HepG2 (cell line): Measurements from ENCODE around the gene TRAIP. TPM values are rescaled to one million over a fixed set of nuclear protein-coding genes. Genes with fewer than 3 reads are reported as not detected.

Experiments used
- DRAP1 ChIP-seq: IDR thresholded peaks from 2 replicates; pipeline ENCODE4 v1.6.1; 2016; ENCODE audit warnings: missing genetic modification reagents, missing compliant biosample characterization
- ETV5 ChIP-seq: IDR thresholded peaks from 2 replicates; pipeline ENCODE4 v1.6.1; 2018; ENCODE audit warnings: missing biosample characterization, missing genetic modification reagents, inconsistent platforms, borderline replicate concordance
- HNRNPL ChIP-seq: fragments of 200-400 bp; formaldehyde crosslinking; IDR thresholded peaks from 2 replicates; pipeline ENCODE4 v1.6.1; 2017; ENCODE audit warnings: mild to moderate bottlenecking, low read depth, low read length
- MAF1 ChIP-seq: sonication (generic); formaldehyde crosslinking; IDR thresholded peaks from 2 replicates; pipeline ENCODE4 v1.5.0; 2020; ENCODE audit warnings: missing genetic modification reagents, borderline replicate concordance
- MTA3 ChIP-seq: sonication (generic); formaldehyde crosslinking; IDR thresholded peaks from 2 replicates; pipeline ENCODE4 v1.4.0; 2020; ENCODE audit warnings: missing genetic modification reagents
- MYC ChIP-seq: sonication (generic); formaldehyde crosslinking; IDR thresholded peaks from 2 replicates; pipeline ENCODE4 v1.9.0; 2021; ENCODE audit warnings: missing genetic modification reagents, borderline replicate concordance
- RNF219 ChIP-seq: sonication (generic); formaldehyde crosslinking; IDR thresholded peaks from 2 replicates; pipeline ENCODE4 v1.5.0; 2020; ENCODE audit warnings: mild to moderate bottlenecking, missing genetic modification reagents
- SP140L ChIP-seq: sonication (generic); formaldehyde crosslinking; IDR thresholded peaks from 2 replicates; pipeline ENCODE4 v1.4.0; 2020; ENCODE audit warnings: missing genetic modification reagents, borderline replicate concordance
- THAP8 ChIP-seq: sonication (generic); formaldehyde crosslinking; IDR thresholded peaks from 2 replicates; pipeline ENCODE4 v1.5.1; 2020; ENCODE audit warnings: missing genetic modification reagents, mild to moderate bottlenecking, borderline replicate concordance
- ZNF12 ChIP-seq: sonication (generic); formaldehyde crosslinking; IDR thresholded peaks from 2 replicates; pipeline ENCODE4 v1.5.0; 2020; ENCODE audit warnings: missing genetic modification reagents
- ZNF205 ChIP-seq: IDR thresholded peaks from 2 replicates; pipeline ENCODE4 v1.6.1; 2018; ENCODE audit warnings: missing biosample characterization, missing genetic modification reagents
- ZZZ3 ChIP-seq: sonication (generic); formaldehyde crosslinking; IDR thresholded peaks from 2 replicates; pipeline ENCODE4 v1.4.0; 2020; ENCODE audit warnings: missing genetic modification reagents, mild to moderate bottlenecking, borderline replicate concordance
- polyA plus RNA-seq, 8 experiments: library from polyadenylated mRNA; depleted of rRNA in 3 of 8; stranded (reverse) in 7 of 8; unstranded in 1 of 8; fragments of >200 nt; fragmentation: Illumina TruSeq in 4 of 8; extraction: Trizol in 4 of 8; gene quantifications; 2 replicates each; pipeline versions ENCODE4 v1.2.1 to v1.2.3, GENCODE V29; 2011 to 2016; ENCODE audit warnings: low read depth in 4 of 8, missing spikeins in 1 of 8, mixed read lengths in 1 of 8; ENCODE audit not compliant: insufficient read depth in 1 of 8
- total RNA-seq, 5 experiments: library from RNA; depleted of rRNA; stranded (reverse); fragments of >200 nt; fragmentation: Illumina TruSeq; extraction: Trizol; gene quantifications; 2 replicates each; pipeline ENCODE4 v1.2.3, GENCODE V29; 2016; ENCODE audit warnings: low read depth in 1 of 5
- TF ChIP-seq, protein P1 (sequence below): sonication (generic); formaldehyde crosslinking; IDR thresholded peaks from 2 replicates; pipeline ENCODE4 v1.5.1; 2020; ENCODE audit warnings: mild to moderate bottlenecking, missing genetic modification reagents, moderate library complexity
- TF ChIP-seq, protein P2 (sequence below): sonication (generic); formaldehyde crosslinking; IDR thresholded peaks from 2 replicates; pipeline ENCODE4 v1.4.0; 2020; ENCODE audit warnings: missing genetic modification reagents

TRAIP gene
- total and polyA plus RNA-seq, 2 of the 13 experiments (the other 11 are each of a cell fraction or from before 2014, with no cell fraction given) = 13.9 to 23.9 TPM

DNA sequence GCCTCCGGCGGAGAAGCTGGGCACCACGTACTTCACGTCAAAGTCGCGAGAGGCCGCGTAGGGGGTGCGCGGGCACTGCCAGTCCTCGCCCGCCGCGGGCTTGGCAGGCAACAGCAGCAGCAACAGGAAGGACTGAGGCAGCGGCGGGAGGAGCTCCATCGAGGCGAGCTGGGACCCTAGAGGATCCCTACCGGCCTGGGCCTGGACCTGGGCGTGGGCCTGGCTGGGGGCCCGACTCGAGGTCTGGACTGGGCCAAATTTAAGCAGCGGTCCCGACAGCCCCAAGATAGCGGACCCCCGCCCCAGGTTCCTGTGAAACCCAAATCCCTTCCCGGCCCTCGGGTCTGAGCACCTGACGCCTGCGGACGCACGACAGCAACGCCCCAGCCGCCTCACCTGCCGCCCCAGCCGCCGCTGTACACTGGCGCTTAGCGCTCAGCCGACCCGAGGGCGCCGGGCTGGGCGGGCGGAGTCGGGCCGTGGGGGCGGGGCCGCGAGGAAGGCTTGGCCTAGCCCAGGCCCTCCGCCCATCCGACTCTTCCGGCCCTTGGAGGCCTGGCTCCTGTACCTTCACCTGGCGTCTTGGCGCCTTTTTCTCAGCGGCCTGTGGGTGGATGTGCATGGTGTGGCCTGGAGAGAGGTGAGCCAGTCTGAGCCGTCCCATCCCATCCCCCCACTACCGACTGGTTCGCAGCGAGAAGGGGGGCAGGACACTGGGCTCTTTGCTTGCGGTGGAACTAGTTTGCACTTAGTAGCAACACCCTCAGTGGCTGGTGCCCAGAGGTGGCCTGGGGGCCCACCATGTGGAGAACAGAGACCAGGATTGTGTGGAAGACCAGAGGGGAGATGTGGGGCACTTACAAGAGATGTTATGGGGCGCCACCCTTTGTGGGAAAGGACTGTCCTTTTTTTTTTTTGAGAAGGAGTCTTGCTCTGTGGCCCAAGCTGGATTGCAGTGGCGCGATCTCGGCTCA lies 47.4 kb upstream of the TRAIP start, which contains the start of gene MST1R (continued):
- TF ChIP-seq SP140L (no peak), MYC (CRISPR knock-in tag) (peak; percentile 27; the same call in 1 of the 2 replicates), DRAP1 (CRISPR knock-in tag) (0 out of 2 replicates have a peak, but pooled peaks have one; percentile 14), ZNF12 (CRISPR knock-in tag) (no peak), THAP8 (0 out of 2 replicates have a peak, but pooled peaks have one; percentile 49), HNRNPL (peak; percentile 88), ETV5 (CRISPR knock-in tag) (peak; percentile 59; the same call in 1 of the 2 replicates), RNF219 (CRISPR knock-in tag) (no peak), MTA3 (no peak), ZNF205 (0 out of 2 replicates have a peak, but pooled peaks have one; percentile 28), ZZZ3 (CRISPR knock-in tag) (no peak), MAF1 (no peak)
- TF ChIP-seq, protein P1, sequence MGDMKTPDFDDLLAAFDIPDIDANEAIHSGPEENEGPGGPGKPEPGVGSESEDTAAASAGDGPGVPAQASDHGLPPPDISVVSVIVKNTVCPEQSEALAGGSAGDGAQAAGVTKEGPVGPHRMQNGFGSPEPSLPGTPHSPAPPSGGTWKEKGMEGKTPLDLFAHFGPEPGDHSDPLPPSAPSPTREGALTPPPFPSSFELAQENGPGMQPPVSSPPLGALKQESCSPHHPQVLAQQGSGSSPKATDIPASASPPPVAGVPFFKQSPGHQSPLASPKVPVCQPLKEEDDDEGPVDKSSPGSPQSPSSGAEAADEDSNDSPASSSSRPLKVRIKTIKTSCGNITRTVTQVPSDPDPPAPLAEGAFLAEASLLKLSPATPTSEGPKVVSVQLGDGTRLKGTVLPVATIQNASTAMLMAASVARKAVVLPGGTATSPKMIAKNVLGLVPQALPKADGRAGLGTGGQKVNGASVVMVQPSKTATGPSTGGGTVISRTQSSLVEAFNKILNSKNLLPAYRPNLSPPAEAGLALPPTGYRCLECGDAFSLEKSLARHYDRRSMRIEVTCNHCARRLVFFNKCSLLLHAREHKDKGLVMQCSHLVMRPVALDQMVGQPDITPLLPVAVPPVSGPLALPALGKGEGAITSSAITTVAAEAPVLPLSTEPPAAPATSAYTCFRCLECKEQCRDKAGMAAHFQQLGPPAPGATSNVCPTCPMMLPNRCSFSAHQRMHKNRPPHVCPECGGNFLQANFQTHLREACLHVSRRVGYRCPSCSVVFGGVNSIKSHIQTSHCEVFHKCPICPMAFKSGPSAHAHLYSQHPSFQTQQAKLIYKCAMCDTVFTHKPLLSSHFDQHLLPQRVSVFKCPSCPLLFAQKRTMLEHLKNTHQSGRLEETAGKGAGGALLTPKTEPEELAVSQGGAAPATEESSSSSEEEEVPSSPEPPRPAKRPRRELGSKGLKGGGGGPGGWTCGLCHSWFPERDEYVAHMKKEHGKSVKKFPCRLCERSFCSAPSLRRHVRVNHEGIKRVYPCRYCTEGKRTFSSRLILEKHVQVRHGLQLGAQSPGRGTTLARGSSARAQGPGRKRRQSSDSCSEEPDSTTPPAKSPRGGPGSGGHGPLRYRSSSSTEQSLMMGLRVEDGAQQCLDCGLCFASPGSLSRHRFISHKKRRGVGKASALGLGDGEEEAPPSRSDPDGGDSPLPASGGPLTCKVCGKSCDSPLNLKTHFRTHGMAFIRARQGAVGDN = peak; percentile 75
- TF ChIP-seq, protein P2, sequence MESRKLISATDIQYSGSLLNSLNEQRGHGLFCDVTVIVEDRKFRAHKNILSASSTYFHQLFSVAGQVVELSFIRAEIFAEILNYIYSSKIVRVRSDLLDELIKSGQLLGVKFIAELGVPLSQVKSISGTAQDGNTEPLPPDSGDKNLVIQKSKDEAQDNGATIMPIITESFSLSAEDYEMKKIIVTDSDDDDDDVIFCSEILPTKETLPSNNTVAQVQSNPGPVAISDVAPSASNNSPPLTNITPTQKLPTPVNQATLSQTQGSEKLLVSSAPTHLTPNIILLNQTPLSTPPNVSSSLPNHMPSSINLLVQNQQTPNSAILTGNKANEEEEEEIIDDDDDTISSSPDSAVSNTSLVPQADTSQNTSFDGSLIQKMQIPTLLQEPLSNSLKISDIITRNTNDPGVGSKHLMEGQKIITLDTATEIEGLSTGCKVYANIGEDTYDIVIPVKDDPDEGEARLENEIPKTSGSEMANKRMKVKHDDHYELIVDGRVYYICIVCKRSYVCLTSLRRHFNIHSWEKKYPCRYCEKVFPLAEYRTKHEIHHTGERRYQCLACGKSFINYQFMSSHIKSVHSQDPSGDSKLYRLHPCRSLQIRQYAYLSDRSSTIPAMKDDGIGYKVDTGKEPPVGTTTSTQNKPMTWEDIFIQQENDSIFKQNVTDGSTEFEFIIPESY (CRISPR knock-in tag) = peak; percentile 92
